NOMO-1 treated with dmso at 0.1 percent for 144 hours (cell line): ENCODE measurements around the gene C4orf50.

Experiments
- DNase-seq: peaks from one replicate; lab custom pipeline; 2025; ENCODE audit not compliant: unreplicated experiment; lab: John Stamatoyannopoulos, UW

The C4orf50 gene

GRCh38 chr4:5894266-5894665 lies 124.0 kb downstream of the C4orf50 start:
- no peak for DNase-seq

- DNase-seq, result no peak
Observed at GRCh38 chr4:5893591-5893990, 124.6 kb downstream of the C4orf50 start.

GRCh38 chr4:5893004-5893580 lies 125.1 kb downstream of the C4orf50 start, which contains the start of gene CRMP1:
Gene CRMP1, minus strand, starts transcription at chr4:5893086. Its CDS starts 117 bp downstream, at chr4:5892969.
- DNase-seq, result no peak

- DNase-seq, result no peak
Observed at GRCh38 chr4:5892323-5893003, 125.8 kb downstream of the C4orf50 start.

GRCh38 chr4:5891563-5892322 lies 126.5 kb downstream of the C4orf50 start:
- no peak for DNase-seq

GRCh38 chr4:5890063-5890727 lies 128.0 kb downstream of the C4orf50 start:
- DNase-seq, result no peak

GRCh38 chr4:5889002-5889696 lies 129.1 kb downstream of the C4orf50 start:
- DNase-seq, result no peak

GRCh38 chr4:5888222-5889001 lies 129.8 kb downstream of the C4orf50 start:
- DNase-seq, result no peak

GRCh38 chr4:5887361-5888221 lies 130.6 kb downstream of the C4orf50 start:
- no peak for DNase-seq

- no peak for DNase-seq
Observed at GRCh38 chr4:5887011-5887360, 131.2 kb downstream of the C4orf50 start.

- no peak for DNase-seq
Observed at GRCh38 chr4:5885733-5886132, 132.5 kb downstream of the C4orf50 start.

GRCh38 chr4:5884796-5885195 lies 133.4 kb downstream of the C4orf50 start:
- no peak for DNase-seq

GRCh38 chr4:5883916-5884315 lies 134.3 kb downstream of the C4orf50 start:
- DNase-seq, result no peak

- DNase-seq, result no peak
Observed at GRCh38 chr4:5882947-5883346, 135.3 kb downstream of the C4orf50 start.

GRCh38 chr4:5881340-5881739 lies 136.9 kb downstream of the C4orf50 start:
- no peak for DNase-seq

GRCh38 chr4:5878359-5878758 lies 139.9 kb downstream of the C4orf50 start:
- no peak for DNase-seq

GRCh38 chr4:5877392-5877791 lies 140.8 kb downstream of the C4orf50 start:
- no peak for DNase-seq

- no peak for DNase-seq
Observed at GRCh38 chr4:5874811-5875449, 143.3 kb downstream of the C4orf50 start.

- no peak for DNase-seq
Observed at GRCh38 chr4:5870701-5871100, 147.5 kb downstream of the C4orf50 start.
